Measurements from ENCODE around the gene MRPL55.

DNA sequence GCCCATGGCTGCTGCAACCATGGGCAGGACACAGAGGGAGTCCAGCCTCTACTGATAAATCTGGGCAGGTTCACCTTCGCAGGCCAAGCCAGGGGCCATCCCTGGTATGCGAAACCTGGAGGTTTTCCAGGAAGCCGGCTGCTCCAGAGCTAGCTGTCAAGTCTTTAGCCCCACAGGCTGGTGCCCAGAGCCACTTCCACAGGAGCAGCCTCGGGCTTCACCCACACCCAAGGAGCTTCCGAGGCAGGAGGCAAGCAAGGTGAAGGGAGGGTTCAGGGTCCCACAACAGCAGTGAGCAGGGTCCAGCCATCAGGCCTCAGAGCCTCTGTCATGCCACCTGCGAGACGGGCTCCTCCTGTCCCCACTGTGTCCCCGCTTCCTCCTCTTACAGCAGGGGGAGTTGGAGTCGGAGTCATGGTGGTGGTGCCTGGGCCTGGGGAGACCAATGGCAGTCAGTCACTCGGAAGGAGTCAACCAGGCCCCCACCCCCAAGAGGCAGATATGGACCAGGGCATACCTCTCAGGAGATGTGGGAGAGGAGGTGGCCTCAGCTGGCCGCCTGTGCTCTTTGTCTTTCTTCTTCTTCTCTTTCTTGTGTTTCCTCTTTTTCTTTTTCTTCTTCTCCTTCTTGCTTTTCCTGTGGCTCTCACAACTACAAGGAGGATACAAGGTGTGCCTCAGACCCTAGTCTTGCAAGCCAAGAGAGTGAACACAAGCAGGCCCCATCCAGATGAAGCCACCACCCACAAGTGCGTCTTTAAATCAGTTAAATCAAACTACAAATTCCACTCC lies 8.1 kb downstream of the MRPL55 start:
- TF ChIP-seq POLR2AphosphoS5 (IDR thresholded peaks at IDR 0.05; ENCODE audit: low read depth, low read length) (no peak; the same call in 1 of the 2 replicates), POLR2A (IDR thresholded peaks at IDR 0.05; ENCODE audit: low read depth, low read length) (no peak), TAF1 (IDR thresholded peaks at IDR 0.05; ENCODE audit: borderline replicate concordance, low read depth, low read length) (no peak)
